ENCODE measurements around the gene TNFAIP8L1.
"Not testable (repeated sequence)": the region's sequence is repeated elsewhere in the genome, so short reads cannot be mapped to it uniquely, and the experiment has no call there.

- TF ChIP-seq CTCF (IDR thresholded peaks at IDR 0.05 in 2 of 3, conservative IDR thresholded peaks at IDR 0.05 in 1 of 3; ENCODE audit: borderline replicate concordance in 1 of 3, insufficient read depth in 1 of 3, low read depth in 2 of 3, low read length in 2 of 3); ATF3 (IDR thresholded peaks at IDR 0.05); REST (IDR thresholded peaks at IDR 0.05; ENCODE audit: low read depth): not testable (repeated sequence)
Measured at GRCh38 chr19:4680021-4680420, 40.7 kb downstream of the TNFAIP8L1 start.

All from HCT116 (cell line).